ENCODE results near the gene PDSS2. TPM values are rescaled to one million over a fixed set of nuclear protein-coding genes. Genes with fewer than 3 reads are reported as not detected.

Gene PDSS2
- total RNA-seq, 1 donor from 2014 or later = 15.2 TPM

- H3K36me3 Mint-ChIP-seq = peaks cover 16% of the 10 kb centered on the region
- no peak overlapping the region for H3K27ac Mint-ChIP-seq
- DNase-seq (ENCODE audit: extremely low spot score, unreplicated experiment) = no peak
- H3K4me1 Mint-ChIP-seq (ENCODE audit: unreplicated experiment) = peaks cover 12% of the 10 kb centered on the region
- no peaks in the 10 kb centered on the region for H3K9me3 Mint-ChIP-seq
- no peak overlapping the region for H3K4me3 Mint-ChIP-seq
- no peak for TF ChIP-seq CTCF (conservative IDR thresholded peaks at IDR 0.05)
- no peaks in the 10 kb centered on the region for H3K27me3 Mint-ChIP-seq
These were observed 97.4 kb downstream of the PDSS2 start for GRCh38 chr6:107361753-107362604.

GRCh38 chr6:107360476-107360875, 98.9 kb downstream of the PDSS2 start:
- H3K27ac Mint-ChIP-seq = no peak overlapping the region
- no peak for TF ChIP-seq CTCF (conservative IDR thresholded peaks at IDR 0.05)
- H3K4me3 Mint-ChIP-seq = no peak overlapping the region
- H3K9me3 Mint-ChIP-seq = no peaks in the 10 kb centered on the region
- H3K27me3 Mint-ChIP-seq = no peaks in the 10 kb centered on the region
- DNase-seq (ENCODE audit: extremely low spot score, unreplicated experiment) = no peak
- peaks cover 12% of the 10 kb centered on the region for H3K4me1 Mint-ChIP-seq (ENCODE audit: unreplicated experiment)
- H3K36me3 Mint-ChIP-seq = peaks cover 16% of the 10 kb centered on the region

- Mint-ChIP-seq H3K4me1 (ENCODE audit: unreplicated experiment) (peaks cover 12% of the 10 kb centered on the region), H3K36me3 (peaks cover 6% of the 10 kb centered on the region), H3K27me3 (no peaks in the 10 kb centered on the region), H3K4me3 (no peak overlapping the region), H3K9me3 (no peaks in the 10 kb centered on the region), H3K27ac (no peak overlapping the region)
- no peak for DNase-seq (ENCODE audit: extremely low spot score, unreplicated experiment)
- TF ChIP-seq CTCF (conservative IDR thresholded peaks at IDR 0.05) = no peak
These were observed 101.5 kb downstream of the PDSS2 start for GRCh38 chr6:107357842-107358241.

GRCh38 chr6:107357031-107357430, 102.3 kb downstream of the PDSS2 start:
- no peak for TF ChIP-seq CTCF (conservative IDR thresholded peaks at IDR 0.05)
- Mint-ChIP-seq H3K36me3 (peaks cover under 1% of the 10 kb centered on the region), H3K4me1 (ENCODE audit: unreplicated experiment) (peaks cover 8% of the 10 kb centered on the region), H3K4me3 (no peak overlapping the region), H3K27ac (no peak overlapping the region), H3K9me3 (no peaks in the 10 kb centered on the region), H3K27me3 (no peaks in the 10 kb centered on the region)
- DNase-seq (ENCODE audit: extremely low spot score, unreplicated experiment) = no peak

GRCh38 chr6:107355659-107356058, 103.7 kb downstream of the PDSS2 start:
- no peak overlapping the region for H3K4me3 Mint-ChIP-seq
- no peaks in the 10 kb centered on the region for H3K27me3 Mint-ChIP-seq
- TF ChIP-seq CTCF (conservative IDR thresholded peaks at IDR 0.05) = no peak
- no peak overlapping the region for H3K27ac Mint-ChIP-seq
- no peak for DNase-seq (ENCODE audit: extremely low spot score, unreplicated experiment)
- no peaks in the 10 kb centered on the region for H3K36me3 Mint-ChIP-seq
- no peaks in the 10 kb centered on the region for H3K4me1 Mint-ChIP-seq (ENCODE audit: unreplicated experiment)
- no peaks in the 10 kb centered on the region for H3K9me3 Mint-ChIP-seq
